Endothelial cell of umbilical vein (primary cell): Measurements from ENCODE around the gene ZEB1. TPM values are rescaled to one million over a fixed set of nuclear protein-coding genes. Genes with fewer than 3 reads are reported as not detected.

ENCODE experiments used
- BruUV-seq: library from RNA; stranded (reverse); fragments of 400-500 nt; replicated peaks from 2 replicates; lab custom pipeline; 2021; lab: Mats Ljungman, UMichigan
- CTCF ChIA-PET: fragments of 300-600, 350-600 bp; sonication (Branson Sonifier 250); formaldehyde crosslinking; loops from one replicate; lab custom pipeline; 2021; ENCODE audit warnings: antibody characterized with exemption, inconsistent platforms; lab: Charles Lee
- POLR2A ChIA-PET: fragments of 300-600, 350-600 bp; sonication (Branson Sonifier 250); formaldehyde crosslinking; loops from one replicate; lab custom pipeline; 2021; ENCODE audit warnings: antibody characterized with exemption, inconsistent platforms; lab: Charles Lee
- DNase-seq: peaks from one replicate; pipeline ENCODE4 v3.0.0-alpha.2; 2011; ENCODE audit warnings: low read depth, low spot score
- FAIRE-seq: peaks from 2 replicates; lab custom pipeline; 2011; peaks lifted over from hg19 to GRCh38; lab: Jason Lieb, UNC
- H2AFZ ChIP-seq: 2 replicates; pipeline ENCODE4 v1.6.0; 2012; ENCODE audit warnings: low read depth, low read length, control low read depth, inconsistent platforms
- H3K27ac ChIP-seq: 2 replicates; pipeline ENCODE4 v1.5.1; 2011; ENCODE audit warnings: low read depth, mild to moderate bottlenecking, control low read depth, low read length, moderate library complexity; ENCODE audit not compliant: insufficient read depth
- H3K27me3 ChIP-seq, 2 experiments: 2 replicates each; pipeline versions ENCODE4 v1.6.0 to v1.6.1; 2011; ENCODE audit warnings: low read length in 2 of 2, mixed read lengths in 1 of 2; ENCODE audit not compliant: control insufficient read depth in 2 of 2, insufficient read depth in 2 of 2
- H3K36me3 ChIP-seq, 2 experiments: 2 replicates in 1 of 2; 3 replicates in 1 of 2; pipeline ENCODE4 v1.5.1; 2011; ENCODE audit warnings: low read length in 2 of 2, mild to moderate bottlenecking in 1 of 2, moderate library complexity in 1 of 2; ENCODE audit not compliant: control insufficient read depth in 2 of 2, insufficient read depth in 2 of 2; ENCODE audit errors: extremely low read depth in 1 of 2
- H3K4me1 ChIP-seq: 3 replicates; pipeline ENCODE4 v1.5.1; 2011; ENCODE audit warnings: mild to moderate bottlenecking, low read length; ENCODE audit not compliant: control insufficient read depth, insufficient read depth; ENCODE audit errors: extremely low read depth
- H3K4me2 ChIP-seq: 2 replicates; pipeline ENCODE4 v1.6.1; 2011; ENCODE audit warnings: low read length, control low read depth, mixed read lengths; ENCODE audit not compliant: insufficient read depth
- H3K4me3 ChIP-seq, 3 experiments: fragments of 200-600 bp in 1 of 3; sonication (generic), shearing (Covaris generic) in 1 of 3; replicated peaks in 1 of 3; 2 replicates each; pipeline ENCODE4 v1.5.1; 2011 to 2016; ENCODE audit warnings: control low read depth in 3 of 3, low read length in 3 of 3, mild to moderate bottlenecking in 2 of 3, inconsistent platforms in 1 of 3, low read depth in 1 of 3, moderate library complexity in 1 of 3; ENCODE audit not compliant: insufficient read depth in 1 of 3
- H3K79me2 ChIP-seq: 2 replicates; pipeline ENCODE4 v1.6.0; 2012; ENCODE audit warnings: low read length, inconsistent platforms; ENCODE audit not compliant: control insufficient read depth, insufficient read depth
- H3K9ac ChIP-seq: replicated peaks from 2 replicates; pipeline ENCODE3; 2011; ENCODE audit warnings: low read length, control low read depth; ENCODE audit not compliant: insufficient read depth; ENCODE audit errors: extremely low read depth
- H3K9me1 ChIP-seq: replicated peaks from 3 replicates; pipeline ENCODE4 v1.6.0; 2011; ENCODE audit warnings: mild to moderate bottlenecking, low read length; ENCODE audit not compliant: control insufficient read depth, insufficient read depth; ENCODE audit errors: extremely low read depth
- H3K9me3 ChIP-seq: replicated peaks from 2 replicates; pipeline ENCODE4 v1.5.1; 2012; ENCODE audit warnings: low read length, inconsistent platforms; ENCODE audit not compliant: control insufficient read depth, insufficient read depth
- H4K20me1 ChIP-seq: replicated peaks from 2 replicates; pipeline ENCODE3; 2011; ENCODE audit warnings: mild to moderate bottlenecking, low read length; ENCODE audit not compliant: control insufficient read depth, insufficient read depth; ENCODE audit errors: extremely low read depth
- EZH2 ChIP-seq: IDR thresholded peaks from 2 replicates; pipeline ENCODE4 v1.6.1; 2012; ENCODE audit warnings: borderline replicate concordance, low read depth, mild to moderate bottlenecking, moderate library complexity, low read length, inconsistent platforms; ENCODE audit not compliant: severe bottlenecking
- MAX ChIP-seq: IDR thresholded peaks from 2 replicates; pipeline ENCODE4 v1.6.1; 2011; ENCODE audit not compliant: insufficient read depth, insufficient read length
- dilution Hi-C: fragments of 300-500 bp; cut with MboI; formaldehyde crosslinking; loops from one replicate; pipeline ENCODE4 v1.15.0; 2019; ENCODE audit warnings: low sequenced_read_pairs; ENCODE audit not compliant: extremely low pct_ligation_motif_present
- intact Hi-C: fragments of 100-400 bp; cut with micrococcal nuclease; formaldehyde crosslinking; loops from one replicate; pipeline ENCODE4 v1.10.0; 2022
- polyA plus RNA-seq, 4 experiments: library from polyadenylated mRNA; depleted of rRNA in 3 of 4; stranded (reverse) in 3 of 4; unstranded in 1 of 4; fragments of >200 nt; gene quantifications; 2 replicates each; pipeline versions ENCODE4 v1.2.1 to v1.2.3, GENCODE V29; 2011 to 2012; ENCODE audit warnings: missing spikeins in 1 of 4
- total RNA-seq: library from RNA; stranded (reverse); gene quantifications from 2 replicates; pipeline ENCODE4 v1.2.3, GENCODE V29; 2021
- TF ChIP-seq, protein P1 (sequence below), 2 donors: IDR thresholded peaks; 1 replicate in 1 of 2; 2 replicates in 1 of 2; pipeline ENCODE4 v1.5.1; 2011; ENCODE audit warnings: low read length in 2 of 2, mild to moderate bottlenecking in 2 of 2, moderate library complexity in 2 of 2, control low read depth in 1 of 2, inconsistent platforms in 1 of 2, low read depth in 1 of 2; ENCODE audit not compliant: insufficient read depth in 1 of 2; ENCODE audit errors: extremely low read depth in 1 of 2

Gene ZEB1
- total and polyA plus RNA-seq, 2 donors (not counting 3 experiments of a cell fraction or from before 2014, with no cell fraction given) = 19.8 to 130 TPM

DNA sequence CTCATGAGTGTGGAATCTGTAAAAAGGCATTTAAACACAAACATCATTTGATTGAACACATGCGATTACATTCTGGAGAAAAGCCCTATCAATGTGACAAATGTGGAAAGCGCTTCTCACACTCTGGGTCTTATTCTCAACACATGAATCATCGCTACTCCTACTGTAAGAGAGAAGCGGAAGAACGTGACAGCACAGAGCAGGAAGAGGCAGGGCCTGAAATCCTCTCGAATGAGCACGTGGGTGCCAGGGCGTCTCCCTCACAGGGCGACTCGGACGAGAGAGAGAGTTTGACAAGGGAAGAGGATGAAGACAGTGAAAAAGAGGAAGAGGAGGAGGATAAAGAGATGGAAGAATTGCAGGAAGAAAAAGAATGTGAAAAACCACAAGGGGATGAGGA lies 207.7 kb downstream of the ZEB1 start:
- Histone ChIP-seq H3K9me3 (no peaks in the 10 kb centered on the region), H3K27ac (peak overlapping the region; percentile 13), H3K36me3 (peaks cover 18 to 34% of the 10 kb centered on the region in 2 experiments), H4K20me1 (no peaks in the 10 kb centered on the region), H3K9me1 (no peaks in the 10 kb centered on the region), H3K4me1 (peaks cover 24% of the 10 kb centered on the region), H2AFZ (no peak overlapping the region), H3K9ac (no peak overlapping the region), H3K4me3 (no peak overlapping the region), H3K79me2 (peaks cover under 1% of the 10 kb centered on the region), H3K27me3 (no peaks in the 10 kb centered on the region), H3K4me2 (no peak overlapping the region)
- POLR2A ChIA-PET = no interaction called here
- BruUV-seq = no TSS peak
- dilution Hi-C loops (no loop called here), intact Hi-C loops (loop anchor here (10.0 kb wide), 1 partner anchor 278 kb away; no protein-coding TSS in a partner anchor)
- CTCF ChIA-PET = interaction anchor here (1.4 kb wide), 1 partner anchor 36 kb away, joined by 6 read pairs; no protein-coding TSS in a partner anchor
- FAIRE-seq = no peak
- TF ChIP-seq, protein P1, sequence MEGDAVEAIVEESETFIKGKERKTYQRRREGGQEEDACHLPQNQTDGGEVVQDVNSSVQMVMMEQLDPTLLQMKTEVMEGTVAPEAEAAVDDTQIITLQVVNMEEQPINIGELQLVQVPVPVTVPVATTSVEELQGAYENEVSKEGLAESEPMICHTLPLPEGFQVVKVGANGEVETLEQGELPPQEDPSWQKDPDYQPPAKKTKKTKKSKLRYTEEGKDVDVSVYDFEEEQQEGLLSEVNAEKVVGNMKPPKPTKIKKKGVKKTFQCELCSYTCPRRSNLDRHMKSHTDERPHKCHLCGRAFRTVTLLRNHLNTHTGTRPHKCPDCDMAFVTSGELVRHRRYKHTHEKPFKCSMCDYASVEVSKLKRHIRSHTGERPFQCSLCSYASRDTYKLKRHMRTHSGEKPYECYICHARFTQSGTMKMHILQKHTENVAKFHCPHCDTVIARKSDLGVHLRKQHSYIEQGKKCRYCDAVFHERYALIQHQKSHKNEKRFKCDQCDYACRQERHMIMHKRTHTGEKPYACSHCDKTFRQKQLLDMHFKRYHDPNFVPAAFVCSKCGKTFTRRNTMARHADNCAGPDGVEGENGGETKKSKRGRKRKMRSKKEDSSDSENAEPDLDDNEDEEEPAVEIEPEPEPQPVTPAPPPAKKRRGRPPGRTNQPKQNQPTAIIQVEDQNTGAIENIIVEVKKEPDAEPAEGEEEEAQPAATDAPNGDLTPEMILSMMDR (IDR thresholded peaks at IDR 0.05; ENCODE audit: extremely low read depth in 1 of 2, insufficient read depth in 1 of 2, low read depth in 1 of 2, low read length in 2 of 2) = no peak
- peak; percentile 43 for TF ChIP-seq MAX
- peak; percentile 26 for DNase-seq

- no peak for DNase-seq
- H3K27me3 ChIP-seq = no peaks in the 10 kb centered on the region
These were observed 209.8 kb downstream of the ZEB1 start for GRCh38 chr10:31528831-31529230.

More at GRCh38 chr10:31528831-31529230, 209.8 kb downstream of the ZEB1 start:
- no peaks in the 10 kb centered on the region for H3K79me2 ChIP-seq
- TF ChIP-seq EZH2 = no peak
- H3K4me3 ChIP-seq = no peak overlapping the region
- FAIRE-seq = no peak
- H4K20me1 ChIP-seq = no peaks in the 10 kb centered on the region
- H3K9me1 ChIP-seq = no peaks in the 10 kb centered on the region
- H2AFZ ChIP-seq = no peak overlapping the region
- dilution Hi-C loops (no loop called here), intact Hi-C loops (loop anchor here (10.0 kb wide), 1 partner anchor 276 kb away; no protein-coding TSS in a partner anchor)
- ChIA-PET POLR2A (no interaction called here), CTCF (interaction anchor here (1.0 kb wide), 1 partner anchor 17 kb away, joined by 3 read pairs; no protein-coding TSS in a partner anchor)
- H3K36me3 ChIP-seq = peaks cover 17 to 23% of the 10 kb centered on the region in 2 experiments
- peaks cover 24% of the 10 kb centered on the region for H3K4me1 ChIP-seq
- H3K9me3 ChIP-seq = no peaks in the 10 kb centered on the region
- no peak overlapping the region for H3K27ac ChIP-seq
- no peak overlapping the region for H3K4me2 ChIP-seq
- no TSS peak for BruUV-seq
- H3K9ac ChIP-seq = no peak overlapping the region
